ENCODE data around the gene PTH.

The PTH gene

DNA sequence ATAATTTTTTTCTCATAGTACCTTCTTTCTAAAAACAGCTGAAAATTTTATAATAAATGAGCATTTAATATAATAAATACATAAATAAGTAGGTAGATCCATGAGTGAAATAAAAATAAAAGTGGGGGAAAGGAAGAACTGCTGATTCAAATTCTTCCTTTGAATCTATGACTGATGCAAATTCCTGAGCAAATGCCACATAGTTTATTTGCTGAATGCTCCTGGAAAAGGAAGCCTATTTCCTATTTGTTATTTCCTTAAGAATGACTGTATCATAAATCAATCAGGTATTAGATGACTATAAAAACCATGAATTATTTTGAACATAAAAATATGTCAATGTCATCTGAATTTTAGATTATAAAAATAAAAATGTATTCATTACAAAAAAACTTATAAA lies 49.4 kb downstream of the PTH start:
- no peak for DNase-seq

DNA sequence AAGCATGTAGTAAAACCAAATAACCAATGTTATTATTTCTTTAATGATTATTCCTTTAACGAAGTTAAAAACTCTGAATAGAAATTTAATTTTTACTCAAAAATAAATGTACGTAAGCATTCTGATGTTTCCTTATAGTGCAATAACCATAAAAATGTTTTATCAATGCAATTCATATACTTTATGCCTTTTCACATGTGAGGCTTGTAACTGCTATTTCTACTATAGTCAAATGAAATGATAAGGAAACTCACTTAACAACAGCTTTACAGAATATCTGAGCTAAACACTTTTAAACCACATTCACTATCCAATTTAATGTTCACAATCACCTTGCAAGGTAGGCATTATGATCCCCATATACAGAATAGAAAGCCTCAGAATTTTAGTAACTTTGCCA lies 50.2 kb downstream of the PTH start:
- no peak for DNase-seq

Data from activated effector memory CD4-positive, alpha-beta T cell treated with anti-CD3 and anti-CD28 coated beads, Interleukin-2, amount 50 U/mL, for 16 hours (primary cell).